ENCODE measurements around the gene ARIH1.

DNA sequence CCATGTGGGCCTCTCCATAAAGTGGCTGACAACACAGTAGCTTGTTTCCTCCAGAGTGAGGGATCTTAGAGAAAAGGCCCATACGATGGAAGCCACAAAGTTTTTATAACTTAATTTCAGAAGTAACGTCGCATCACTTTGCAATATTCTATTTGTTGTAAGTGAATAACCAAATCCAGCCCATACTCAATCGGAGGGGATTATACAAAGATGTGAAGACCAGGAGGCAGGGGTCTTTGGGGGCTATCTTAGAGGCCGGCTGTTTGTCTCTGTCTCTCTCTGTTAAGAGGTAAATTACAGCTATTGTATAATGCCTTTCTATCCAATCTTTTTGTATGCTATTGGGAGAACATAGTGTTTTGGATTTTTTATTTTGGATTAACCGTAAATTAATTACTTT lies 9.1 kb downstream of the ARIH1 start:
- TF ChIP-seq, protein P1, sequence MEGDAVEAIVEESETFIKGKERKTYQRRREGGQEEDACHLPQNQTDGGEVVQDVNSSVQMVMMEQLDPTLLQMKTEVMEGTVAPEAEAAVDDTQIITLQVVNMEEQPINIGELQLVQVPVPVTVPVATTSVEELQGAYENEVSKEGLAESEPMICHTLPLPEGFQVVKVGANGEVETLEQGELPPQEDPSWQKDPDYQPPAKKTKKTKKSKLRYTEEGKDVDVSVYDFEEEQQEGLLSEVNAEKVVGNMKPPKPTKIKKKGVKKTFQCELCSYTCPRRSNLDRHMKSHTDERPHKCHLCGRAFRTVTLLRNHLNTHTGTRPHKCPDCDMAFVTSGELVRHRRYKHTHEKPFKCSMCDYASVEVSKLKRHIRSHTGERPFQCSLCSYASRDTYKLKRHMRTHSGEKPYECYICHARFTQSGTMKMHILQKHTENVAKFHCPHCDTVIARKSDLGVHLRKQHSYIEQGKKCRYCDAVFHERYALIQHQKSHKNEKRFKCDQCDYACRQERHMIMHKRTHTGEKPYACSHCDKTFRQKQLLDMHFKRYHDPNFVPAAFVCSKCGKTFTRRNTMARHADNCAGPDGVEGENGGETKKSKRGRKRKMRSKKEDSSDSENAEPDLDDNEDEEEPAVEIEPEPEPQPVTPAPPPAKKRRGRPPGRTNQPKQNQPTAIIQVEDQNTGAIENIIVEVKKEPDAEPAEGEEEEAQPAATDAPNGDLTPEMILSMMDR (IDR thresholded peaks at IDR 0.05) = no peak
- TF ChIP-seq POLR2A (IDR thresholded peaks at IDR 0.05) = no peak
